Measurements from ENCODE around the gene TRPM7. TPM values are rescaled to one million over a fixed set of nuclear protein-coding genes. Genes with fewer than 3 reads are reported as not detected.

The TRPM7 gene
- polyA plus RNA-seq, 2 of the 4 experiments (the other 2 are of a cell fraction), result 25.7 to 47.8 TPM

DNA sequence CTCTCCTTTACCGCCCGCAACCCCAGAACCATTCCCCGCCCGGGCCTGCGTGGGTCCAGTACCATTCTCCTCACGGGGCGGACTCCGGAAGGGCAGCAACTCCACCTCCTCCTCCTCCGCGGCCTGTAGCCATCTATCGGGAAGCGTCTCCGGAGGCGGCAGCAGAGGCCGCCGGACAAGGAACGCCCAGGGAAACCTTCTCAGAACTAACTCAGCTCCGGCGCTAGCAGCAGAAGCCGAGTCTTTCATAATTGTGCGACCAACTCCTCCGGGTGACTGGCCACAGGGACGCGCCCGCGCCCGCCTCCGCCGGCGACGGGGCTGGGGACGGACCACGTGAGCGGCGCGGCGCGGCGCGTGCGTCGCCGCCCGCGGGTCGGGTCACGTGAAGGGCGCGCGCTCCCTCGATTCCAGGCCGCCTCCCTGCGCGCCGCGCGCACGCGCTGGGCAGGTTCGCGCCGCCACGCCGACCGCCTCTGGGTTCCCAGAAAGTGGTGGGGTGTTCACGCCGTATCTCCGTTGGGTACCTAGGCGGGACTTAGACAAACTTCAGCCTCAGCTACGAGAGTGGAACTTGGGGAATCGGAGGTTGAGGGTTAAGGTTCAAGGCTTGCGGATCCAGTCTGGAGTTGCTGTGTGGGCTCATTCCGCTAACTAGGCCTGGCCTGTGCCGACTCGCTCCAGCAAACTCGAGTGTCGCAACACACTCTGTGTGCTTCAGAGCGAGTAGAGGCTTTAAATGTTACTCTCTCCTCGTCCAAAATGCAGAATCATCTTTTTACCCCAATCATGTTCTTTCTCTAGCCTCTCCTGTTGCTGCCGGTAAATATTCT, at the start of gene TRPM7 (continued):
- TF ChIP-seq, protein P1, sequence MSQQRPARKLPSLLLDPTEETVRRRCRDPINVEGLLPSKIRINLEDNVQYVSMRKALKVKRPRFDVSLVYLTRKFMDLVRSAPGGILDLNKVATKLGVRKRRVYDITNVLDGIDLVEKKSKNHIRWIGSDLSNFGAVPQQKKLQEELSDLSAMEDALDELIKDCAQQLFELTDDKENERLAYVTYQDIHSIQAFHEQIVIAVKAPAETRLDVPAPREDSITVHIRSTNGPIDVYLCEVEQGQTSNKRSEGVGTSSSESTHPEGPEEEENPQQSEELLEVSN (IDR thresholded peaks at IDR 0.05; ENCODE audit: borderline replicate concordance, low read depth), result peak; percentile 91
- TF ChIP-seq CBX8 (IDR thresholded peaks at IDR 0.05) (no peak), HOXB13 (CRISPR knock-in tag; IDR thresholded peaks at IDR 0.05; ENCODE audit: low read depth) (peak; percentile 43; the same call in 1 of the 2 replicates), FOSB (CRISPR knock-in tag; IDR thresholded peaks at IDR 0.05) (no peak), CHD4 (IDR thresholded peaks at IDR 0.05; ENCODE audit: borderline replicate concordance) (no peak), GATA3 (IDR thresholded peaks at IDR 0.05; ENCODE audit: borderline replicate concordance) (peak; percentile 20; the same call in 1 of the 2 replicates), TFCP2L1 (CRISPR knock-in tag; IDR thresholded peaks at IDR 0.05) (no peak), CTCF (IDR thresholded peaks at IDR 0.05) (no peak; the same call in 2 of the 3 replicates), NPAS2 (CRISPR knock-in tag; IDR thresholded peaks at IDR 0.05; ENCODE audit: borderline replicate concordance) (peak; percentile 96), RFX5 (IDR thresholded peaks at IDR 0.05) (peak; percentile 46; the same call in 1 of the 2 replicates), FOXS1 (CRISPR knock-in tag; IDR thresholded peaks at IDR 0.05) (no peak), TP53 (CRISPR knock-in tag; IDR thresholded peaks at IDR 0.05) (no peak), EHF (CRISPR knock-in tag; IDR thresholded peaks at IDR 0.05) (0 out of 2 replicates have a peak, but pooled peaks have one; percentile 65), ELK1 (IDR thresholded peaks at IDR 0.05; ENCODE audit: low read depth, low read length) (no peak), ZC3H11A (IDR thresholded peaks at IDR 0.05) (no peak), ZNF302 (CRISPR knock-in tag; IDR thresholded peaks at IDR 0.05) (no peak), FOSL2 (IDR thresholded peaks at IDR 0.05) (no peak), FOSL2 (CRISPR knock-in tag; IDR thresholded peaks at IDR 0.05) (peak; percentile 35), HDAC2 (IDR thresholded peaks at IDR 0.05) (no peak), PBX3 (IDR thresholded peaks at IDR 0.05) (no peak), REST (IDR thresholded peaks at IDR 0.05) (no peak), NFE2L2 (conservative IDR thresholded peaks at IDR 0.05; ENCODE audit: low read length) (no peak)

Measured in A549 (cell line).